ENCODE data around the gene SNX22.
A peak's percentile ranks its signal among the peaks of the same experiment; 100 is the strongest.

SNX22 gene

DNA sequence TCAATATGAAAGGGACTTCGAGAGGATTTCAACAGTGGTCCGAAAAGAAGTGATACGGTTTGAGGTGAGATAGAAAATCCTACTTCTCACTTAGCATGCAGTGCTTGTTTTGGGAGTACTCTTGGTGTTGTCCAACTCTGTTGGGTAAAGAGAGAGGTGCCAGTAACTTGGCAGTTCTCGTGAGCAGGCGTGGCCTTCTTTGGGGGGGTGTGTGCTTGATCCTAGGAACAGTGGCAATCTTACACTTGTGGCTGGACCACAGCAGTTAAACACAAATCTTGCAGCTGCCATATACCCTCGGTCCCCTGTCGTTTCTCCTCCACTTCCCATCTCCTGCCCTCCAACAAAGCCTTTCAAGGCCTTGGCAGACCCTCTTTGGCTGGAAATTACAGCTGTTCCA lies 15.2 kb upstream of the SNX22 start:
- no peak for DNase-seq

DNA sequence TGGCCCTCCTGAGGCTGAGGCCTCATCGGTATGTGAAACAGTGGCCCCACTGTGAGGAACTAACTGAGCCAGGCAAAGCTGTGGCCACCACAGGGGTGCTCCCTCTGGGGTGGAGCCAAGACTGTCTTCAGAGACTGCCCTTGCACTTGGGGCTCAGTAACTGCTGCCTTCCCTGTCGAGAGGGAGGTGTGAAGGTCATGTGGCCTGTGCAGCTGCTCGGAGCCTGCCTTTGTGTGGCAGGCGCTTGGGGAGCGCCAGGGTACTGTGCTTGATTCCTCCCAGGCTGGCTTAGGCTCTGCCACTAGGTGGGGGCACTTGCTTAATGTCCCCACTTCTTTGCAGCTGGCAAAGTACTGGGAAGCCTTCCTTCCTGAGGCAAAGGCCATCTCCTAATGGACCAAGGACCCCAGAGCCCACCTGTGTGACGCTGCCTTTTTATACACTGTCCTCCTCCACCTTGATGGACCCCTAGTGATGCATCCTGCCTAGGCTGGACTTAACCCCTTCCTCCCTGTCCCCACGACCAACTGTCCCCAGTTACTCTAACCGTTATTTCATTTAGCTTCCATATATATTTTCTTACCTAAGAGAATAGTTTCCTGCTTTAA lies 14.2 kb upstream of the SNX22 start:
- DNase-seq = no peak

DNA sequence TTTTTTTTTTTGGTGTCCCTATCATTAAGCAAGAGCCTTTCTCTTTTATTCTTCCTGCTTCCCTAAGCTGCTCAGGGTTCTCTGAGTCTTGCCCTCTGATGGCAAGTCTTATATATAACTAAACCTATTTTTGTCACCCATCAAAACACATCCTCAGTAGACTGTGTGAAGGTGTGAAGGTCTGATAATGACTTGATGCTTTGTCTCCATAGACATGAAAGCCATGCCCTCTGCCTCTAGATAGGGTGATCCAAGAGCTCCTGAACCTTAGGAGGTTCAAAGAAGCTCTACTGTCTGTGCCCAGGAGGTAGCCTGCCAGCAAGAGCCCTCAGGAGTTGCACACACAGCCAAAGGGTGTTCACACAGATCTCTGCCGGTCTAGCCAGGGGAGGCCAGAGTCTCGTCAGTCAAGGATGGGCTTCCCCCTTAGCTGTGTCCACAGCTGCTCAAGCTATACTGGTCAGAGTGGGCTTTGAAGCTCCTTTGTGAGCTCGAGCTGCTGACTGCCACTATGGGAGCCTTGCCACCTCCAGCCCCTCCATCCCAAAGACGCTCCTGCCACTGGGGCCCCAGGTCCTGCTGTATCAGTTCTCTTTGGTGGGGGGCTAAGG lies 13.1 kb upstream of the SNX22 start:
- no peak for DNase-seq

DNA sequence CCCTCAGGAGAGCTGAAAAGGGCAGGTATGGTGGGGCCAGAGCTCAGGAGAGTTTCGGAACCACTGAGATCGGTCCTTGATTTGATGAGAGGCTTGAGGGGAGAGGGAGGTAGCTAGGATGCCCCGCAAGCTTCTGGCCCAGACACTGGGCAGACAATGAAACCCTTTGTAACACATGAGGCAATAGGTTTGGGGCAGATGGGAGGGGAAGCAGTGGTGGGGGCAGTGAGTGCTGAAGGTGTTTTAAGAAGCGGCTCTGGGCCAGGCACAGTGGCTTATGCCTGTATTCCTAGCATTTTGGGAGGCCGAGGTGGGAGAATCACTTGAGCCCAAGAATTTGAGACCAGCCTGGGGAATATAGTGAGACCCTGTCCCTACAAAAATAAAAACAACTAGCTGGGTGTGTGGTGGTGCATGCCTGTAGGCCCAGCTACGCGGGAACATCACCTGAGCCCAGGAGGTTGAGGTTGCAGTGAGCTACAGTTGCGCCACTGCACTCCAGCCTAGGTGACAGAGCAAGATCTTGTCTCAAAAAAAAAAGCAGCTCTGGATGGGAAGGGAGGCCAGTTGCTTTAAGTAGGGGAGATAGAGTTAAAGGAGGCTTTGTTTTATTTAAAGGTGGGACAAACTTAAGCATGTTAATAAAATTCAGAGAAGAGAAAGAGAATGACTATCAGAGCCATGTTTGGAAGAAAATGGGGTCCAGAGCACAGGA lies 9.6 kb upstream of the SNX22 start:
- DNase-seq = no peak

DNA sequence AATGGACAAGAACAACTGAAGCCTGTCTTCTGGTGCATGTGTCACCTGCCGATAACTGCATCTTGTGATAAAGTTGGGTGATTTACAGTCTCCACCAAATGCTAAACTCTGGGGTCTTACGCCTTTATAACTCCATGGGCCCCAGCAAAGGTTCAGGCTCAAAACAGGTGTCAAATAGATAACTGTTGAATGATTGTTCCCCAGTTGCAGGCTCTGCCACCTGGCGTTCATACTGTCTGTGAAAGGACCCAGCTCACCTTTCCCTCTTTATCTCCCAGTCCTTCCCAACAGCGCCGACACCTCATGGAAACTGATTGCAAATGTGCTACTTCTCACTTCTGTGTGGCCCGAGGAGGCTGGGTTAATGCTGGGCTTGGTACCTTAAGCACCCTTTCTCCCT lies 8.3 kb upstream of the SNX22 start:
- DNase-seq = no peak

DNA sequence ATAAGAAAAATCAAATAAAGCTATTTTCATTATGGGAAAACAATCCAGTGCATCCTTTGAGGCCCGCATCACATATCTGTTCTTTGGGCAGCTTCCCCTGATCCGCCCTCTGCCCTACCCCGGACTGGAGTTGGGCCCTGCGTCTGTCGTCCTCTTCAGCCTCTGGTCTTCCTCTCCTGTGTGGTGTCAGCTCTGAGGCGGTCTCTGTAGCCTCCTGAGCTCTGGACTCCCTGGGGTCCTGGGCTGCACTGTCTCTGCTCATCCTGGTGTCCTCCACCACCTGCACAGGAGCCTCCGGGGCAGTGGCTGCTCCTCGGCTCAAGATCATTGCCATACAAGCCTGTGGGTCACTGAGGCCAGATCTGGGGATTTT lies 7.4 kb upstream of the SNX22 start:
- no peak for DNase-seq

DNA sequence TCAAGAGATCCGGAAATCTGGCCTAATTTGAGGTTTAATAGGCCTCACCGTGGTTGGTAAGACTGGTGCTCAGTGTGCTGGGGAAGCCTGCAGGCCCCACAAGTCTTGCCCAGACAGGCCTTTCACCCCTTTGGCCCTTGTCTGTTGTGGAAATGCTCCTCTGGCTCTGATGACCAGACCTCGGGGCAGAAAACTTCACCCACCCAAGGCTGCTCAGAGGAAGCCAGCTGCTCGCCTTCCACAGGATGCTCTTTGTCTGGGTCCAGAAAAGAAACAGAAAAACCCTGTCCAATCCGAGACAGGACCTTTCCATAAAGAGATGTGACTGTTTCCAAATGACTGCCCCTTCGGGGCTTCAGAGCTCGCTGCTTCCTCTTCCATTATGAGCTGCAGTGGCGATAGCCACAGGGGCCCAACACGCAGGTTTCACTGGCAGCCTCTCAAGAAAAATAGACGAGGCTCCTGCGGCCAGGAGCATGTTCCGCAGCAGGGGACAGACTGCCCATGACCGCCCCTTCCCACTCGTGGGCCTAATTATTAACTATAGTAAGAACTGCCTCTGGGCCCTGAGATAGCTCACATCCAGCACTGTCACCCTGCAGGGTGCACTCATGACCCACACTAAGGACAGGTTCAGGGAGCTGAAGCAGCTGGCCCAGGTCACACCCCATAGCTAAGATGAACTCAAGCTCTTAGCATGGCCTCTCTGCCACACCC lies 6.8 kb upstream of the SNX22 start:
- DNase-seq = no peak

DNA sequence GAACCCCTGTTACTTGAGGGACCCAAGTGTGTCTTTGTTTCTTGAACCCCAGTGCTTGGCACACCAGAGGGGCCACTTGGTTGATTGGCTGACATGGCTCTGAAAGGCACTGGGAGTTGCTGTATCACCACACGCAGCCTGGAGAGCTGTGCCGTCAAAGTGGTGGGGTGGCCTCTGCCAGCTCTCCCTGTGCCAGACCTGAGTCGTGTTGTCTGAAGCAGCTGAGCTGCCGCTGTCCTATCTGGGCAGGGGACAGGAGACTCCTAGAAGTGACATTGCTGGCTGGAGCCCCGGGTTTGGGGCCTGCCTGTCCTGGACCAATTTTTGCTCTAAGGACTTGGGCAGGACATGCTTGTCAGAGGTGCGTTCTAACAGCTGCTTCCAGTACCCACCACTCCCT lies 5.5 kb upstream of the SNX22 start:
- no peak for DNase-seq

DNA sequence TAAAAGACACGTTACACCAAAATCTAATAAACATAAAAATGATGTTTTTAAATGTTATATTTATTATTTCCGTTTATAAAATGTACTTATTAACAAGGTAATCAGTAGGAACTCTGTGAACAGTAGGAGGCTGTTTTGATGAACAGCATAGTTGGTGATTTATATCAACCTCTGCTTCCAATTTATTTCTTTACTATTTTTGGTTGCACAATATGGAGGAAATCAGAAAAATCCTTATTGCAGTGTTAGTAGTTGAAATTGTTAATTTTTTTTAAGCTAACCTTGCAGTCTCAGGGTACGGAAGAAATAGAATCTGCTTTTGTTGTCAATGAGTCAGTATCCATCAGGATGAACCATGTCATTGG lies 5.0 kb upstream of the SNX22 start:
- no peak for DNase-seq

DNA sequence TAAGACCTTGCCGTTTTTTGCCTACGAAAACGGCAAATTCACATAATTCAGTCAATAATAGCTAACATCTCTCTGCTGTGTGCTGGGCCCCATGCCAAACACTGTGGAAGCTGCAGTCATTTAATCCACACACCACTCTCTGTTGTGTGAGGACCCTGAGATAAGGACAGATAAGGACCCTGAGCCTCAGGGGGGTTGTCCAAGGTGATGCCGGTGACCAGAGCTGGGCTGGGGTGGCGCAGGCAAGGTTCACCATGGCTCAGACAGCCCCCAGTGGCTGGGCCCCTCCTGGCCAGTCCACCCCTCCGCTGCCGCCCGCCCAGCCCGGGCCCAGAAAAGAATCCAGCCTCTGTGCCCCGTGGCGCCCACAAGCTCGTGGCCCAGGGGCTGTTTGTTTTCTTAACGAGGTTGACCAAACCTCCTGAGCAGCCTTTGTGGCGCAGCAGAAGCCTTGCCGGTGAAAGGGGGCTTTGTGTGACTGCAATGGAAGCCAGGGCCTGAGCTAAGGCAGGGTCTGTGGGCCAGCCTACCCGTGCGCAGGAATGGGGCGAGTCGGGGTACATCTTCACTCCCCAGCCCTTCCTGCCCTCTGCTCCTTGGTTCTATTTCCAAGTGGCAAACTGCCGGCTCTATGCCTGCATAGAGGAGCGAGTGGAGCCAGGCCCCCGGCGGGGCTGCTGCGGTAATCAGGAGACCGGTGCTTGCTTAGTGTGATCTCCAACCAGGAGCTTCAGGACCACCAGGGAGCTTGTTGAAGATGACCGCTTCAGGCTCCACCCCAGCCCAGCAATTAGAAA lies 4.4 kb upstream of the SNX22 start:
- DNase-seq = no peak

DNA sequence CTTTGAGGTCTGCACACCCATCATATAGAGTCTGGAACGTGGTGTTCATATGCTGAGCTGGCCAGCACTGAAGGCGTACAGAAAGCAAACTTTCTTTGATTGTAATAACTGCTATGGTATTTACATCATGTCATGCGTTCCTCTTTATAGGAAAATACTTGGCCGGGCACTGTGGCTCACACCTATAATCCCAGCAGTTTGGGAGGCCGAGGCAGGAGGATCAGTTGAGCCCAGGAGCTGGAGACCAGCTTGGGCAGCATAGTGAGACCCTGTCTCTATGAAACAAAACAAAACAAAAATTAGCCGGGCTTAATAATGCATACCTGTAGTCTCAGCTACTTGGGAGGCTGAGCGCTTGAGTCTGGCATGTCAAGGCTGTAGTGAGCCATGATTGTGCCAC lies 3.4 kb upstream of the SNX22 start:
- no peak for DNase-seq

DNA sequence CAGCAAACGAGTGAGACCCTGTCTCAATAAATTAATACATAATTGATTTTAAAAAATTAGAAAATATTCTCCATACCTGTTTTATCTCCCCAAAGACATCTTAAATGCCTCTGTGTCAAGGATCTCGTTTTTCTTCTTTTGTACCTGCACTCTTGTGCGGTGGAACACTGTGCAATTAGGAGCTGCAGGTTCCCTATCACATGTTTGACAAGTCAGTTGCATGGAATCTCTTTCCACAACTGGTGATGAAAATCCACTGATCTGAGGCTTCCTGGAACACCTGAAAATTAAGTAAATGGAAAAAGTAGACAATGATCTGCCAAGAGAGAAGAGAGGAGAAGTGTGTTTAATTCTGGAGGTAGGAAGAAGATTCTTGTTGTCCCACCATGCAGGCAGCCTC lies 3.0 kb upstream of the SNX22 start:
- no peak for DNase-seq

DNA sequence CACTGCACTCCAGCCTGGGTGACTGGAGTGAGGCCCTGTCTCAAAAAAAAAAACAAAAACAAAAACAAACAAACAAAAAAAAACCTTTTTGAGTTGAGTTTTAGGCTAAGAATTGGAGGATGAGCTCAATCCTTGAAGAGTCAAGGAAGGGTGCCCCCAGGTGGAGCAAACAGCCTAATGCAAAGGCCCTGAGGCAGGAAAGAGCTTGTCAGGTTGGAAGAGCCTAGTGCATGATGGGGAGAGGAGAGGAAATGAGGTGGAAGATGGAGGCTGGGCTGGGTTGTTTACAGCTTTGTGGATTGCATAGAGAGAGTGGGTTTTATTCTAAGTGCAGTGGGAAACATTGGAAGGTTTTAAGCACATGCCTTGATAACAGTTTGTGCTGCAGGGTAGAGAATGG lies 2.1 kb upstream of the SNX22 start:
- DNase-seq = no peak

DNA sequence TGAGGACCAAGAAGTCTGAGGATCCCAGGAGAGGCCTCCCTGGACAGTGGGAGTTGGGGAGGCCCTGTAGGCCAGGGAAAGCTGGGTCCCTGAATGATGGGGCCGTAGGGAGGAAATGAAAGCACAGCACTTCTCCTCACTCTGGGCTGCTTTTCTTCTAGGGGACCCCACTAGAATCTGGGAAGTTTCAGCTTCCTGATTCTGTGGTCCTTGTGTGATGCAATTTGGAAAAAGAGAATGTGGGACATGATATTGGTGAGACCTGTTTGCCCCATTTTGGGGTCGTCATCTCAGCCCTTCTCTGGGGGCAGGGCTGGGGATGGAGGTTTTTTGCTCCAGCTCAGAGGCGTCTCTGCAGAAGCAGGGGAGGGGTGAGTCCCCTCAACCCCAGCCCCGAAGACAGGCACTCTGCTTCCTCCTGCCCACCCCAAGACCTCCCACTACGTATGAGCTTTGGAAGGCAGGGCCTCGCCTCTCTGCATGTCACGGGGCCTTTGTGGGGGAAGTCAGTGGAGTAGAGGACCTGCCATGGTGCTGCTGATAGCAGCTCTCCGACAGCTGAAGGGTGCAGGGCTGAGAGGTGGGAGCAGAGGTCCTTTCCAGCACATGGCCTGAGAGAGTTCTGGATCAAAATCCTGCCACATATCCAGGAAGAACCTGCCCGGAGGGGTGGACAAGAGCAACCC lies 1.5 kb upstream of the SNX22 start:
- no peak for DNase-seq

DNA sequence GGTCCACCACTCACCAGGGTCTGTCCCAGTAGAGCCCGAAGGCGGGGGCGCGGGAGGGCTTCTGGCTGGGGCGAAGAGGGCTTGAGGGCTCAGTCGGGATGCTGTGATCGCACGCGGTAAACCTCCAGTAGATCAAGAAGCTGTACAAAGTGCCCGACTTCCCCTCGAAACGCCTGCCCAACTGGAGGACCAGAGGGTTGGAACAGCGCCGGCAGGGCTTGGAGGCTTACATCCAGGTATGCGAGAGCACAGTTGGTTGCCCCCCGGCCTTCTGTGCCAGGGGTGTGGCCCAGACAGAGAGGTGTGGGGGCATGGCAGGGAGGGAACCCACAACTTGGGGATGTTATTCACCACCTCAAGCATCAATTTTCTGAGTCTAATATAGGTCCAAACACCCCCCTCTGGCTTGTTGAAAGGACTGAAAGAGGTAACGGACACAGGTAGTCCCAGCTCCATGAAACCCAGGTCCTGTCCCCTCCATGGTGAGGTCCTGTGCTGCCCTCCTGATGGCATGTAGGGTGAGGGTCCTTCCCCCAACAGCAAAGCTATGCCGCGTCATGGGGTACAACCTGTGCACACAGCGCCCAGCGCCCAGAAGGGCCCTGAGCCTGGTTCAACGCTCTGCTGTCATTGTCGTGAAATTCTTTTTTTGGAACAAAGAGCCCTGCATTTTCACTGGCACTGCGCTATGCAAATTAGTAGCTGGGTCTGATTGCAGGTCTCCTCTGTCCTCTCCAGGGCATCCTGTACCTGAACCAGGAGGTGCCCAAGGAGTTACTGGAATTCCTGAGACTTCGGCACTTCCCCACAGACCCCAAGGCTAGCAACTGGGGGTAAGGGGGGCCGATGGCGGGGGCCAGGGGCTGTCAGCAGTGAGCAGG lies 1.2 kb downstream of the SNX22 start:
- DNase-seq = no peak

DNA sequence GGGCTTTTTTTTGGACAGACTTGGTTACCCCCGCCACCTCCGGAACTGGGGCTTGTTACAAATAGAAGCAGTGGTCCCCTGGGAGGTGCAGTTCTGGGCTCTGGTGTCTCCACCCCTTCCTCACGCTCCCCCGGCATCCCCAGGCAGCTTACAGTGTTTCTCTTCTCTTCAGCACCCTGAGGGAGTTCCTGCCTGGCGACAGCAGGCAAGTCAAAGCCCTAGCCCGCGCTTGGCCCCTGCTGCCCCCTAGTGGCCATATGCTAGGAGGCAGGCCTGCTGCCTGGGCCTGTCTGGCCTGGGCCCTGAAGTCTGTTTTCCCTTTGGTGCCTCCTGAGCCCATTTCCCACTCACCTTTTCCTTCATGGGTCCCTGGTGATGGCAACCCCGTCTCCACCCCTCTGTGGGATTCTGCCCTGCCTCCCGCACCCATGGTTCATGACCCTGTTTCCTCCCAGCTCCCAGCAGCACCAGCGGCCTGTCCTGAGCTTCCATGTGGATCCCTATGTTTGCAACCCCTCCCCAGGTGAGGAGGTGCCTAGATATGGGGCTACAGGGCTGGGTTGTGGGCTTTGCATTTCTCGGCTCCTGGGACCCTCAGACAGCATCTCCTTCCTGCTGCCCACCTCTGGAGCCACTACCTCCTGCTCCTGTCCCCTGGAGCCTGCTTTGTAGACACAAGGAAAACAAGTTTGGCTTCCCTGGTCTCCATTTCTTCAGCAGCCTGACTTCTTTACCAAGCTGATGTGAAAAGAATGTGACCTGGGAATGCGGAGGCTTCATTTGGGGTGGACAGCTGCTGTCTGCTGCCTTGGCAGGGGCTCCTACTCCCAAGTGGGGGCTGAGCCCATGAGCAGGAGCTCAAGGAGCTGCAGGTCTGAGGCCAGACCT lies 2.2 kb downstream of the SNX22 start:
- DNase-seq = peak; percentile 86

DNA sequence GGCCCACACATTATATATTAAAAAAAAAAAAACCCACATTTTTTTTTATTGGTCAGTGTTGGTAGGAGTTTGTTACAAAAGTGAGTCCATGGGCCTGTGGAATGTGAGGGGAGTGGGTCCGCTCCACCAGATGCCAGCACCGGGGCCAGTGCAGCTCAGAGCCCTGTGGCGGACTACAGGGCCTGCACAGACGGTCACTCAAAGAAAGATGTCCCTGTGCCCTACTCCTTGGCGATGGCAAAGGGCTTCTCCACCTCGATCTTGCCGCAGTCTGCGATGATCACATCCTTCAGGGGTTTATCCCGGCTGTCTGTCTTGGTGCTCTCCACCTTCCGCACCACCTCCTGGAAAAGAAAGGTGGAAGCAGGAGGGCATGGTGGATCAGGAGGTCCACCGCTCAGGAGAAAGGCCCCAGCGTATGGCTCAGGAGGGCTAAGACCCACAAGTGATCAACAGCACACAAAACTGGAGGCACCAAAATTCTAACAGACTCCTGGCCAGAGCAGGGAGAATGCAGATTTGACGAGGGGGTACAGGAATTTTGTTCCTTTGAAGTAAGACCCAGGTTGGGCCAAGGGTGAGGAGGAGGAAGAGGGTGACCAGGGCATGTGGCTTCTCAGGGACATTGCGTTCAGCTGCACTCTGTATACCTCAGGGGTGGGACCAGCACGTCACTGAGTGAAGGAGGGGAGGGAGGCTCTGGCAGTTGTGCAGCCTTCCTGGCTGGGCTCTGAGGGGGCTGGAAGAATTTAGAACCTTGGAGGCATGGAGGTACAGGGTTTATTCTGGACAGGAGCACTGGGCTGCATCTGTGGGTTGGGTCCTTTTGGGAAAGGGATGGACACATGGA lies 4.5 kb downstream of the SNX22 start:
- DNase-seq = no peak

DNA sequence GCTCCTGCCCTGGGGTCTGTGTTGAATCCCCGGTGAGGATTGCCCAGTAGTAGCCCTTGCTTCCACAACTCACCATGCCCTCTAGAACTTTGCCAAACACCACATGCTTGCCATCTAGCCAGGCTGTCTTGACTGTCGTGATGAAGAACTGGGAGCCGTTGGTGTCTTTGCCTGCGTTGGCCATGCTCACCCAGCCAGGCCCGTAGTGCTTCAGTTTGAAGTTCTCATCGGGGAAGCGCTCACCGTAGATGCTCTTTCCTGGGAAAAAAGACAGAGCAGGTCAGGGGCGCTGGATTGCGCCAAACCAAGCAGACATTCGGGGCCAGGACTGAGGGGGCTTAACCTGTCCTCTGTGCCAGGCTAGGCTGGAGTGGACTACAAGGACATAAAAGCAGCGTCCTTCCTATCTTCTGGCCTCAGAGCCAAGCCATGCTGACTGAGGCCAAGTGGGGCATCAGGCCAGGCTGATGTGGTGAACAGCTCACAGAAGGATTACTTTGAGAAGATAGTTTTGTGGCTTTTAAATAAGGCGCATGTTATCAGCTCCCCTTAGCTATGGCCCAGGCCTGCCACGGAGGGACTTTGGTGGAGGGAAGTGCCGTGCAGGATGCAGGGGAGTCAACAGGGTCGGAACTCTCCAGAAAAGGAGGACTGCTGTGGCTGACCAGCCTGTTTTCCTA lies 5.3 kb downstream of the SNX22 start:
- no peak for DNase-seq

DNA sequence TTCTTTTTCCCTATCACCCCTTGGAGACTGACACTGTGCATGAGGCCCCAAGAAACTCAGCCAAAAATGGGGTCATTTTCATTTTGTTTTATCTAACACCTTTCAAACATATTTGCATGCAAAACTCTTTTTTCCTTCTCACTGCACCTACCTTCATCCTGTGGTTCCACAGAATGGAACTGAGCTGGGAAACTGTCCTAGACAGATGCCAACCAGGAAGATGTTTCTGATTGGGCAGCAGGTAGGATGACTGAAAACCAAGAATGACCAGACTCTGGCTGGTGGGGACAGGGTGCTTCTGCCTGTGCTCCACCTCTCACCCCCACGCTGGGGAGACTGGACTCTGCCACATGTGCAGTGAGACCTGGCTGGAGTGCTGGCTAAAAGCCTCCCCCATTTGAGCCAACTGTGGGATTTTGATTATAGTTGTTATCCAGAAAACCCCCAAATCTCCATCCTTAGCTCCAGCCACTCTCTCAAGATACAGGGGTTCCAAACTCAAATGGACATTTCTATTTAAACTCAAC lies 6.1 kb downstream of the SNX22 start:
- DNase-seq = no peak

All from CD4-positive, alpha-beta T cell treated with Interleukin-4 for 4 hours (primary cell).